ENCODE results near the gene KCNQ5.
"Not testable (repeated sequence)": the region's sequence is repeated elsewhere in the genome, so short reads cannot be mapped to it uniquely, and the experiment has no call there.

Gene KCNQ5

GRCh38 chr6:73200735-73201134 lies 578.9 kb downstream of the KCNQ5 start:
- Mint-ChIP-seq H3K9me3 (no peaks in the 10 kb centered on the region), H3K27me3 (no peaks in the 10 kb centered on the region), H3K4me3 (no peak overlapping the region), H3K4me1 (no peaks in the 10 kb centered on the region), H3K36me3 (no peaks in the 10 kb centered on the region), H3K27ac (no peak overlapping the region)
- CTCF ChIA-PET = no interaction called here
- no peak for DNase-seq

- no peaks in the 10 kb centered on the region for H3K9me3 Mint-ChIP-seq
- CTCF ChIA-PET = no interaction called here
Measured at GRCh38 chr6:73203098-73203497, 581.2 kb downstream of the KCNQ5 start.

GRCh38 chr6:73204252-73204651 lies 582.4 kb downstream of the KCNQ5 start:
- CTCF ChIA-PET = no interaction called here

More at GRCh38 chr6:73203098-73203497, 581.2 kb downstream of the KCNQ5 start:
- H3K4me3 Mint-ChIP-seq = no peak overlapping the region
- DNase-seq = no peak
- H3K27ac Mint-ChIP-seq = no peak overlapping the region
- H3K4me1 Mint-ChIP-seq = no peaks in the 10 kb centered on the region
- H3K36me3 Mint-ChIP-seq = no peaks in the 10 kb centered on the region
- H3K27me3 Mint-ChIP-seq = no peaks in the 10 kb centered on the region

GRCh38 chr6:73207221-73207837 lies 585.5 kb downstream of the KCNQ5 start:
- no peak overlapping the region for H3K4me3 Mint-ChIP-seq
- H3K9me3 Mint-ChIP-seq = no peaks in the 10 kb centered on the region
- H3K36me3 Mint-ChIP-seq = no peaks in the 10 kb centered on the region
- DNase-seq = no peak
- no peaks in the 10 kb centered on the region for H3K27me3 Mint-ChIP-seq
- H3K4me1 Mint-ChIP-seq = no peaks in the 10 kb centered on the region
- H3K27ac Mint-ChIP-seq = no peak overlapping the region
- CTCF ChIA-PET = no interaction called here

More at GRCh38 chr6:73204252-73204651, 582.4 kb downstream of the KCNQ5 start:
- Mint-ChIP-seq H3K27me3 (no peaks in the 10 kb centered on the region), H3K27ac (no peak overlapping the region), H3K9me3 (no peaks in the 10 kb centered on the region), H3K36me3 (no peaks in the 10 kb centered on the region), H3K4me3 (no peak overlapping the region), H3K4me1 (no peaks in the 10 kb centered on the region)
- no peak for DNase-seq

- Mint-ChIP-seq H3K27me3 (no peaks in the 10 kb centered on the region), H3K9me3 (no peaks in the 10 kb centered on the region), H3K36me3 (no peaks in the 10 kb centered on the region), H3K27ac (no peak overlapping the region), H3K4me3 (no peak overlapping the region), H3K4me1 (no peaks in the 10 kb centered on the region)
- no peak for DNase-seq
- CTCF ChIA-PET = no interaction called here
Measured at GRCh38 chr6:73209117-73209516, 587.3 kb downstream of the KCNQ5 start.

GRCh38 chr6:73216859-73217258 lies 595.0 kb downstream of the KCNQ5 start:
- Mint-ChIP-seq H3K27me3 (peaks cover 7% of the 10 kb centered on the region), H3K4me3 (no peak overlapping the region)
- CTCF ChIA-PET = no interaction called here

GRCh38 chr6:73225396-73225795 lies 603.5 kb downstream of the KCNQ5 start, which contains the start of gene KHDC1L:
KHDC1L (minus strand) TSS chr6:73225496; CDS start chr6:73225408, 88 bp downstream.
- CTCF ChIA-PET = no interaction called here
- H3K9me3 Mint-ChIP-seq = no peaks in the 10 kb centered on the region
- DNase-seq = no peak
- no peak within 1 kb of the TSS for H3K4me3 Mint-ChIP-seq
- no peaks in the 10 kb centered on the region for H3K4me1 Mint-ChIP-seq
- H3K27ac Mint-ChIP-seq = no peak within 1 kb of the TSS
- no peaks in the 10 kb centered on the region for H3K36me3 Mint-ChIP-seq
- no peaks in the 10 kb centered on the region for H3K27me3 Mint-ChIP-seq

More at GRCh38 chr6:73216859-73217258, 595.0 kb downstream of the KCNQ5 start:
- Mint-ChIP-seq H3K4me1 (no peaks in the 10 kb centered on the region), H3K9me3 (no peaks in the 10 kb centered on the region), H3K36me3 (no peaks in the 10 kb centered on the region), H3K27ac (no peak overlapping the region)
- DNase-seq = no peak

GRCh38 chr6:73227606-73228255 lies 605.9 kb downstream of the KCNQ5 start:
- Mint-ChIP-seq H3K27ac (no peak overlapping the region), H3K36me3 (no peaks in the 10 kb centered on the region), H3K27me3 (no peaks in the 10 kb centered on the region), H3K9me3 (no peaks in the 10 kb centered on the region), H3K4me1 (no peaks in the 10 kb centered on the region), H3K4me3 (no peak overlapping the region)
- DNase-seq = no peak
- CTCF ChIA-PET = no interaction called here

GRCh38 chr6:73231986-73232391 lies 610.1 kb downstream of the KCNQ5 start:
- CTCF ChIA-PET = no interaction called here
- no peaks in the 10 kb centered on the region for H3K36me3 Mint-ChIP-seq
- no peaks in the 10 kb centered on the region for H3K4me1 Mint-ChIP-seq
- no peak overlapping the region for H3K4me3 Mint-ChIP-seq
- no peak for DNase-seq
- H3K9me3 Mint-ChIP-seq = no peaks in the 10 kb centered on the region
- H3K27me3 Mint-ChIP-seq = peaks cover 5% of the 10 kb centered on the region
- no peak overlapping the region for H3K27ac Mint-ChIP-seq

GRCh38 chr6:73233048-73233447 lies 611.2 kb downstream of the KCNQ5 start:
- Mint-ChIP-seq H3K27ac (no peak overlapping the region), H3K9me3 (no peaks in the 10 kb centered on the region), H3K27me3 (peaks cover 5% of the 10 kb centered on the region), H3K4me1 (no peaks in the 10 kb centered on the region), H3K36me3 (no peaks in the 10 kb centered on the region), H3K4me3 (no peak overlapping the region)
- no peak for DNase-seq
- CTCF ChIA-PET = no interaction called here

- CTCF ChIA-PET, H3K36me3 Mint-ChIP-seq, DNase-seq, H3K9me3 Mint-ChIP-seq, H3K4me1 Mint-ChIP-seq, H3K4me3 Mint-ChIP-seq, H3K27me3 Mint-ChIP-seq, H3K27ac Mint-ChIP-seq: not testable (repeated sequence)
Measured at GRCh38 chr6:73233971-73234370, 612.1 kb downstream of the KCNQ5 start.

GRCh38 chr6:73234733-73235132 lies 612.9 kb downstream of the KCNQ5 start:
- no peak for DNase-seq
- Mint-ChIP-seq H3K9me3 (no peaks in the 10 kb centered on the region), H3K36me3 (no peaks in the 10 kb centered on the region), H3K4me1 (no peaks in the 10 kb centered on the region), H3K27ac (no peak overlapping the region), H3K4me3 (no peak overlapping the region), H3K27me3 (peaks cover 9% of the 10 kb centered on the region)
- CTCF ChIA-PET = no interaction called here

GRCh38 chr6:73236144-73236750 lies 614.4 kb downstream of the KCNQ5 start:
- Mint-ChIP-seq H3K36me3 (no peaks in the 10 kb centered on the region), H3K4me3 (no peak overlapping the region), H3K9me3 (no peaks in the 10 kb centered on the region), H3K4me1 (no peaks in the 10 kb centered on the region), H3K27ac (no peak overlapping the region), H3K27me3 (peaks cover 9% of the 10 kb centered on the region)
- CTCF ChIA-PET = interaction anchor here (1.3 kb wide), 1 partner anchor 91 kb away, joined by 3 read pairs; no protein-coding TSS in a partner anchor
- no peak for DNase-seq

GRCh38 chr6:73240730-73241129 lies 618.9 kb downstream of the KCNQ5 start:
- peaks cover 13% of the 10 kb centered on the region for H3K27me3 Mint-ChIP-seq
- CTCF ChIA-PET = no interaction called here
- no peaks in the 10 kb centered on the region for H3K9me3 Mint-ChIP-seq
- H3K4me1 Mint-ChIP-seq = no peaks in the 10 kb centered on the region
- DNase-seq = no peak
- H3K4me3 Mint-ChIP-seq = no peak overlapping the region
- H3K36me3 Mint-ChIP-seq = no peaks in the 10 kb centered on the region
- no peak overlapping the region for H3K27ac Mint-ChIP-seq

- no peaks in the 10 kb centered on the region for H3K9me3 Mint-ChIP-seq
- H3K36me3 Mint-ChIP-seq = no peaks in the 10 kb centered on the region
- no peak overlapping the region for H3K4me3 Mint-ChIP-seq
- H3K27ac Mint-ChIP-seq = no peak overlapping the region
- no peaks in the 10 kb centered on the region for H3K4me1 Mint-ChIP-seq
- DNase-seq = no peak
- H3K27me3 Mint-ChIP-seq = peaks cover 13% of the 10 kb centered on the region
- CTCF ChIA-PET = no interaction called here
Measured at GRCh38 chr6:73242001-73242400, 620.1 kb downstream of the KCNQ5 start.
